HG03520 (cell line): ENCODE results near the gene GRM7.

ENCODE experiments used
- ATAC-seq: cut with Tn5 transposase; IDR thresholded peaks from one replicate; pipeline ENCODE4 v1.9.1; 2021; ENCODE audit warnings: mild to moderate bottlenecking, moderate library complexity; ENCODE audit not compliant: unreplicated experiment

Gene GRM7

DNA sequence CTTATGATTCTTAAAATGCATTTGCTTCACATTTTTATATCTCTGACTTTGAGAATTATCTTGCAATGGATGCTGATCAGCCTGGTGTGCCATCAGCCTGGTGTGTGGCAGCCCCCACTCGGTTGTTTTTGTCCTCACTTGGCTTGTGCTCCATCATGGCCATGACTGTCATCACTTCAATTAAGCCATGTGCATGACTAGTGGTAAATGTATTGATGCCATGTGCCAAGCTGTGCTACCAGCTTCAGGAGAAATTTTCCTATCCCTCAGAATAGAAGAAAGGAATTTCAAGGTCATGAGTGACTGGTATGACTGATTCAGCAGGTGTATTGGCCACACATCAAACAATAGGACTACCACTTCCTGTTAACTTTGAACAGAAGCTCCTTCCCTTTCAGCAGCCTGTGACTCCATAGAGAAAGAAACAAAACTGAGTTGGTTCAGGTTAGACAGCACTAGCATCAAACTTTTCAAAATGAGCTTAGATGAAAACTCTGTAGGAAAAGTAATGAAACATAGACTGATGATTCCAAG lies 251.7 kb downstream of the GRM7 start:
- ATAC-seq, result no peak

DNA sequence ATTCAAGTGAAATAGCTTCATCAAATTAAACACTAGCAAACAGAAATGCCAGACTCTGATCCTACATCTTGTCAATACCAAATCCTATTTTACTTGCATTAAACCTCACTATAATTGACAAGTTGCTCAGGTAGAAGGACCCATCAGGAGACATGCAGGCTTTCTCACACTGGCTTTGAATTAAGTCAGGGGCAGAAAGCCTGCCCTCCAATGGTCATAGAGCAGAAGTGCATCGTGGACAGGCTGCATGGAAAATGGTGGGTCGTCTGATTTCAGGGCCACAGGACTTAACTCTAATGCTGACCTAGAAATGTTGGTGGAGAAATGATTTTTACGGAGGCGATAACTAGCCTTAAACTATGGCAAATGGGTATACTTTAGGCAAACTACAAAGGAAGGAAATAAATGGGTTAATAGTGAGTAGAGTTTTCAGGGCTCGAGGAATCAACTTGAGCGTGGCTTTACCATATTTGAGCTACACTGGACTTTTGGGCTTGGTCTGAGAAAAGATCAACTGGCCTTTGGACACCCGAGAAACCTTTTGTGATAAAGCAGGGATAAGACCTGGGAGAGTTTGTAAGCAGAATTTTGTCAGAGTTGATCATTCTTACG lies 283.9 kb downstream of the GRM7 start:
- ATAC-seq, result peak; percentile 71

DNA sequence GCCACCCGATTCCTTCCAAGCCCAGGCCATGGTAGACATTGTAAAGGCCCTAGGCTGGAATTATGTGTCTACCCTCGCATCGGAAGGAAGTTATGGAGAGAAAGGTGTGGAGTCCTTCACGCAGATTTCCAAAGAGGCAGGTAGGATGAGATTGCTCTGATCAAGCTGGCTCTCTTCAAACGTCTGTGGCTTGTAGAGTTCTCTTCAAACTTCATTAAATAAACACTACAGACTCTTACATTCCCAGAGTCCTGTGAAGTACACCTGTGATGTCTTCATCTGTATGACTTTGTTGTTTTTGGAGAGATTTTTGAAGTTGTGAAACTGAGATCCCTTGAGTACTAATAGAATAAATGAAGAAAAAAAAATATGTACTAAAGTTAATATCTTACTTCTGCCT lies 285.6 kb downstream of the GRM7 start:
- no peak for ATAC-seq

DNA sequence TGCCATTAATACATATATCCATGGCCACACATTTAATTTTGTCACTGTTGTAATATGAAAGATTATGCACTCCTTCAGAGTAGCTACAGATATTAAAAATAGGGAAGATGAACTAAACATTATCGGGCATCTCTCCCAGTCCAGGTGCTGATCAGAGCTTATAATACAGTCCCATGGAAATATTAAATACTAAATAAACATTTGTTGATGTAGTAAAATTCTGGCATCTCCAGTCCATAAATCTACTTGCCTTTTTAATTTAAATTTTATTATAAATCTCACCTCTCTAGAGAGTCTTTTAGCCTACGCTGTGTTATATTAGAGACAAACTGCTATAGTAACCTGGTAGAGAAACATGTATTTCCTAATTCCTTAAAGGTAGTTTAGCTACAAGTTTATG lies 297.6 kb downstream of the GRM7 start:
- no peak for ATAC-seq

DNA sequence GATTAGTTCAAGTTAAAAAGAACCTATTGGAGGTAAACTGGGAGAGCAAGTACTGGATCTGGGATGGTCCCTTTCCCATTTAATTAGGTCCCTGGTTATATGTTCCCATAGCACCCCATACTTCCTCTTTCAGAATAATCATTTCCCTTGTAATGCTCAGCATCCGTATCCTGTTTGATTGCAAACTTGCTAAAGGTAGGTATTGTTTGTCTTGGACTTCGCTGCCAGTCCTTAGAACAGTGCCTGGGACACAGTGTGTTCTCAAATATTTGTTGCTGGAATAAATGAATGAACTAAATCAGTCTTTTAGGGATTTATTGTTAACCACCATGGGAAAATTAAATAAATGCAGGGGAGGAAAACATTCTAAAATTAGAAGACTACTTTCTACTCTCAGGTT lies 299.8 kb downstream of the GRM7 start:
- no peak for ATAC-seq

DNA sequence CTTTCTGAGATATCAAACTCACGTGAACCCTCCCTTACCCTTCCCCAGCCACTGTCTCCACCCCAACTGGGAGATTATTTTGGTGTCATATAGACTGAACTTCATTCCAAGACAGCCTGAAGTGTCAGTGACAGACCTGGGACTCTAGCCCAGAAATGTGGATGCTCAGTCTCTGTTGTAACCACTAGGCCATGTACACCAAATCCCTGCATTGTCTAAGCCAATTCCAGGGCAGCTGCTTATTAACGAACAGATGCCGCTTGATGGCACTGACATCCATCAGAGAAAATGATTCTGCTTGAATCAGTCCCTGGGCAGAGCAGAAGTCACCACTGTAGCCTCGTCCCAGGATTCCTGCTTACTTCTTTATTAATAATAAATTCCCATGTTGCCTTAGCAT lies 305.5 kb downstream of the GRM7 start:
- ATAC-seq, result no peak

DNA sequence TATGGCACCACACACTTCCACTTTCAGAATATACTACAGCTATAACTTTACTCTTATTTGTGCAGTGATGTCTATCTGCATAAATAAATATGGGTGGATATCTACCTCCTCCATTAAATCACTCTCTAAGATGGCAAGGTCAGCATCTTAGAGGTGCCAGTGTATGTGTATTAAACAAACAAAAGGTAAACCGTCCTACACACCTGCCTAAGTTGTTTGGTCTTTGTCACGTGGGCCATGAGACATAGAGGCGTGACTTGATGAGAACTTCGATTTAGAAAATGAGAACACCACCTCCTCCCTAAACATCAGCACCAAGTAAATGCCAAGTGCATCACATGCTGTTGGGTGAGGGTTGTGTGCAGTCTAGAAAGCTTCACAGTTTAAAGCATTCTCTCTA lies 310.6 kb downstream of the GRM7 start:
- no peak for ATAC-seq

- no peak for ATAC-seq
Measured at GRCh38 chr3:7172996-7173395, 312.1 kb downstream of the GRM7 start.

GRCh38 chr3:7188551-7188950 lies 327.6 kb downstream of the GRM7 start:
- no peak for ATAC-seq

- no peak for ATAC-seq
Measured at GRCh38 chr3:7190095-7190494, 329.2 kb downstream of the GRM7 start.

GRCh38 chr3:7193269-7193668 lies 332.4 kb downstream of the GRM7 start:
- ATAC-seq, result no peak

DNA sequence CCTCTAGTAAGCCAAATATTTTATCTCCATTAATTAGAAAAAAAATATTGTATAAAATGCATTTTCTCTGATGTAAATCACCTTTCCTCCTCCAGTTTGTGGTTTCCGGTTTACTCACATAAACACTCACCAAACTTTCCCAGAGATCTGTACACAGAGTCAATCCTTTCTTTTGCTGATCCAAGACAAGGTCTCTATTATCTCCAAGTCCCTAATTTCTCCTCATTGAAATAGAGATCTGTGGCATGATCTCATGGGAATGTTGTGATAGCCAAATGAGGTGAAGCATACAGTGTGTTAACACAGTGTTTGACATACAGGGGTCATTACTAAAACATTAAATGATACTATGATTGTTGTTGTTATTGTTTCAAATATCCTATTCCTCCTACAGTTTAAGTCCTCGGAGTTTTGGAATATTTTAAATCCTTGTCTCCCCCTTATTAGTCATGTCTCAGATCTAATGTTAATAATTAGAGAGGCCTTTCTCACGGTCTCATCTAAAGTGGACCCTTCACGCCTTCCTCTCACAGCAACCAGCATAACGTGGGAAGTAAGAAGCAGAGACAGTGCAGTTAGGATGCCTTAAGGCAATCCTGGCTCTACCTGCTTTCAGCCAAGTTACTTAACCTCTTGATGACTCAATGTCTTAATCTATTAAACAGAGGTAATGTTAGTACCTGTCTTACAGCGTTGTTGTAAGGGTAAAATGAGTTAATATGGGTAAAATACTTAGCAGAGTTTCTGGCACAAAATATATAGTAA lies 333.3 kb downstream of the GRM7 start:
- no peak for ATAC-seq

GRCh38 chr3:7195934-7196333 lies 335.0 kb downstream of the GRM7 start:
- ATAC-seq, result no peak

DNA sequence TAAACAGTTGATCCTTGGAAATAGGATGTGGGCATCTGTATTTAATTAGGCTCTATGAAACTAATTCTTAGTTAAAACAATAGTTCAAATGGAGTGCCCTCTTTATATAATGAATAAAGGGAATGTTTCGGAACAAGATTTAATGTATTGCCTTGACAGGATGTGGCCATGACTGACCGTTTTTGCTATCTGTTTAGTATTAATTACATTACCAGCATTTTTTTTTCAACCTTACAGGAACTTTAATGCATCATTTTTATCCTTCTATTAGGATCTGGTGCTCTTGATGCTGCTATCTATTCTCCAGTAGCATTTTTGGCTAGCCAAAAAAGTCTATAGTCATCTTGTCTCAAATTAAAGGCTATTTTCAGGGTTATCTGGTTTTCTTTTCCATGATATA lies 340.9 kb downstream of the GRM7 start:
- ATAC-seq, result no peak

- peak; percentile 18 for ATAC-seq
Measured at GRCh38 chr3:7203969-7204847, 343.3 kb downstream of the GRM7 start.

DNA sequence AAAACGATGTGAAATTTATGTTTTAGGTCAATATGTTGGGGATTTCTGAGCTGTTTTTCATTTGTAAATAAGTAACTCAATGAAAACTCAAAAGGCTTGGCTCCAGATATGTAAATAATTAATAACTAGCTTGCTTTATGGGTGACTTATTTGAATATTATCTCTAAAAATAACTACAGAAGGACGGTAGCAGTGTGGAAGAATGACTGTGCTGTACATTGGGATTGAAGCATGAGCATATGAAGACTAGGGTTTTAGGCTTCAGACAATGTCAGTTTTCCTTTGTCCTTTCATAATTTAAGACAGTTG lies 343.9 kb downstream of the GRM7 start:
- ATAC-seq, result peak; percentile 24

- ATAC-seq, result peak; percentile 21
Measured at GRCh38 chr3:7205535-7205934, 344.6 kb downstream of the GRM7 start.

DNA sequence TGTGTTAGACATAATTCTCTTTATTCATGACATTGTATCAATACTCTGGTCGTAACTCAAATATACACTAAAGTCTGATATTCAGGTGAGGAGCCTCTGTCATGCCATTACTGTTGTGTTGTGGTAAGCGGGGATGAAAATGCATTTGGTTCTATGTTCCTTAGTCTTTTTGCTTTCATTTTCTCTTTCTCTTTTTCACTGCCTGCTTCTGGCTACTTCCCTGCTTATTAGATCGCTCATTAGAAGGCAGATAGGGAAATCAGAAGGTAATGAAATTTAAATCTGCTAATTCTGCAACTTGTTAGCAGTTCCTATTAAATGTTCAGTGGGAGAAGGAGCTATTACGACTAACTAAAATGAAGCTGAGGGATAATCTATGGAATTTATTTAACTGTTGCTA lies 345.0 kb downstream of the GRM7 start:
- peak; percentile 75 for ATAC-seq

GRCh38 chr3:7207125-7207524 lies 346.2 kb downstream of the GRM7 start:
- no peak for ATAC-seq

- no peak for ATAC-seq
Measured at GRCh38 chr3:7207928-7208327, 347.0 kb downstream of the GRM7 start.

GRCh38 chr3:7209098-7209497 lies 348.2 kb downstream of the GRM7 start:
- ATAC-seq, result no peak

DNA sequence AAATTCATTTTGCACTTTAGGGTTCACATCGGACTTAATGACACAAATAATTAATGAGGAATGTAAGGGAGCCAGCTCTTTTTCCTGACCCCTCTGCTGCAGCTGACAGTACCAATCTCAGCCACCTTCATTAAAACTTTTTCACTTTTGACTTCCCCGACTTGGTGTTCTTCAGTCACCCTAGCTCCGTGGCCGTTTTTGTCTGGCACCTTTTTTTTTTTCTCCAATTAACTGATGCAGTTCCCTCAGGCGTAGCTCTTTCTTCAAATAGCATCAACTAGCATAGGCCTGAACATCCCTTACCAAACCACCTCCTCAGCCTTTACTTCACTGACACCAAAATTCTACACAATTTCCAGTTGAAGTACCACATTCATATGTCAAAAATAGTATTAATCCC lies 350.8 kb downstream of the GRM7 start:
- no peak for ATAC-seq
